Activated effector memory CD4-positive, alpha-beta T cell treated with anti-CD3 and anti-CD28 coated beads, Interleukin-2, amount 50 U/mL, for 16 hours (primary cell): Measurements from ENCODE around the gene NDST3.
"Not testable (repeated sequence)": the region's sequence is repeated elsewhere in the genome, so short reads cannot be mapped to it uniquely, and the experiment has no call there.

Experiments used
- DNase-seq: peaks from one replicate; pipeline ENCODE4 v3.0.0-alpha.2; 2020

NDST3 gene

GRCh38 chr4:118278473-118279274 is 244.4 kb downstream of the NDST3 start:
- DNase-seq: peak; percentile 99

- DNase-seq: no peak
Measured at GRCh38 chr4:118279328-118279727, 245.0 kb downstream of the NDST3 start.

- DNase-seq: no peak
Measured at GRCh38 chr4:118279920-118280432, 245.7 kb downstream of the NDST3 start.

- peak; percentile 71 for DNase-seq
Measured at GRCh38 chr4:118280501-118281218, 246.4 kb downstream of the NDST3 start.

- DNase-seq: no peak
Measured at GRCh38 chr4:118281611-118282442, 247.5 kb downstream of the NDST3 start.

- DNase-seq: no peak
Measured at GRCh38 chr4:118282692-118283091, 248.4 kb downstream of the NDST3 start.

GRCh38 chr4:118284169-118284568 is 249.9 kb downstream of the NDST3 start:
- no peak for DNase-seq

- DNase-seq: no peak
Measured at GRCh38 chr4:118285931-118286330, 251.6 kb downstream of the NDST3 start.

- DNase-seq: no peak
Measured at GRCh38 chr4:118286685-118287084, 252.4 kb downstream of the NDST3 start.

- no peak for DNase-seq
Measured at GRCh38 chr4:118287711-118288451, 253.6 kb downstream of the NDST3 start.

- DNase-seq: no peak
Measured at GRCh38 chr4:118289794-118290193, 255.5 kb downstream of the NDST3 start.

- no peak for DNase-seq
Measured at GRCh38 chr4:118290951-118291350, 256.7 kb downstream of the NDST3 start.

- DNase-seq: no peak
Measured at GRCh38 chr4:118296729-118297128, 262.4 kb downstream of the NDST3 start.

- not testable (repeated sequence) for DNase-seq
Measured at GRCh38 chr4:118299619-118300018, 265.3 kb downstream of the NDST3 start.

- no peak for DNase-seq
Measured at GRCh38 chr4:118307643-118308042, 273.4 kb downstream of the NDST3 start.
